HG03175 (cell line): ENCODE results near the gene ZNF76.
"Not testable (repeated sequence)": the region's sequence is repeated elsewhere in the genome, so short reads cannot be mapped to it uniquely, and the experiment has no call there.

Source experiments
- ATAC-seq: cut with Tn5 transposase; IDR thresholded peaks from one replicate; pipeline ENCODE4 v1.9.1; 2021; ENCODE audit warnings: mild to moderate bottlenecking, moderate library complexity; ENCODE audit not compliant: unreplicated experiment

Gene ZNF76

GRCh38 chr6:35297601-35298481, 38.3 kb downstream of the ZNF76 start, which contains the start of gene DEF6:
Gene DEF6 (plus strand): TSS chr6:35297818. CDS start chr6:35297857, 39 bp downstream.
- peak; percentile 81 for ATAC-seq

DNA sequence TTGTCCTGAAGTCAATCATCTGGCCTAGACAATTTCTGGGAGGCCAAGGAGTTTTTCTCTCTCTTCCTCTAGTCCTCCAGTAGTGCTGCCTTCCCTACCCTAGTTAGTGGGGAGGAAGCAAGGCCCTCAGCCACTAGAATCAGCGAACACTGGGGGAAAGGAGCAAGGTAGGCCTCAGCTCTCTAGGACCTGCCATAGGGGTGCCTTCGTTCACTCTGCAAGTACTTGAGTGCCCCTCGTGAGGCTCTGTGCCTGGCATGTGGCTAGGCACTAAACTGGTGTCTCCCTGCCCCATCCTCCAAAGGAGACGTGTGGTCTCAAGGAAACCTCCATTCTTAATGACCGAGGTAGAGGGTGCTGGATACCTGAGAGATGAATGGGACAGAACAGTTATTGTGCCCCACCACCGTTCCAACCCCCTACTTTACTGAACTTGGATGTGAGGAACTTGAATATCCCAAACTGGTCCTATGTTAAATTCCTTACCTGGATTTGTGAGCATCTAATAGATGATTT, 39.1 kb downstream of the ZNF76 start:
- no peak for ATAC-seq

DNA sequence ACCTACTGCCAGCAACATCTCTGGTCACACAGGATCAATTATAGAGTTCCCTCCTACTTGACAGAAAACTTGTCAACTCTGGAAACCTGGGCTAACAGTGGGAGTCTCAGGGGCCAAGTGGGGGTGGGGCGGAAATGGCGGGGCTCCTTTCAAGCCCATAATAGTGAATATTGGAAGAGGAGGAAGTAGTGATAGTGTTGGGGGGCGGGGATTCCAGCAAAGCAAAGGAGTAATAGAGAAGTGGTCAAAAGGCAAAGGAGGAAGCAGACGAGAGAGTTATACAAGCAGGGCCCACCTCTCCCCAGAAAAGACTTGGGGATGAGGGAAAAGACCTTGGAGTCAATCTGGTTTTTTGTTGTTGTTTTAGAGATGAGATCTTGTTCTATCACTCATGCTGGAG, 40.1 kb downstream of the ZNF76 start:
- ATAC-seq = no peak

- ATAC-seq = no peak
These were observed 41.3 kb downstream of the ZNF76 start for GRCh38 chr6:35300848-35301247.

DNA sequence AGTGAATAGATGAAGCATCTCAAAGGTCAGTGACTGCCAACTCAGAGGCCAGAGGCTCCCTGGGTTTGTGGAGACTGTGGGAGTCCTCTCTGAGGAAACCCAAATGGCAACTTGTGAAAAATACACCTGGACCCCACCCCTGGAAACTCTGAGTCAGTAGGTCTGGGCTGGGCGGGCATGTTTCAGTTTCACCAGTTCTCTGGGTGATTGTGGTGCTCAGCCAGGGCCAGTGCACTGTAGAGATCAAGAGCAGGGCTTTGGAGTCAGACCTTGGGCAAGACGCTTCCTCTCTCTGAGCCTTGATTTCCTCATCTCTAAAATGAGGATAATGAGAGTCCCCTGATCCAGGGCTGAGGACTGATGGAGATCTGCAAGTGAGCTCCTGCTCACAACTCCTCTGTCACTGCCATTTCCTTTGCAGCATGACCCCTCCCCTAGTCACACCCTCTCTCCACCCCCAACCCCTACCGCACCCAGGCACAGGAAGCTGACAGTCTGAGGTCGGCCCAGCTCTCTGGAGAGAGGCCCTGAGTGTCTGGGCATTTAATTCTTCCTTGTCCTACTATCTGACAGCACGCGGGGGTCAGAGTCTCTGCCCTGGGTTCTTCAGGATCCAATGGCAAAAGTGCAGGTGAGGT, 43.2 kb downstream of the ZNF76 start:
- ATAC-seq = peak; percentile 80

GRCh38 chr6:35304299-35304698, 44.8 kb downstream of the ZNF76 start:
- no peak for ATAC-seq

- no peak for ATAC-seq
These were observed 45.6 kb downstream of the ZNF76 start for GRCh38 chr6:35305117-35305516.

- not testable (repeated sequence) for ATAC-seq
These were observed 47.6 kb downstream of the ZNF76 start for GRCh38 chr6:35307138-35307537.

GRCh38 chr6:35308543-35308942, 49.0 kb downstream of the ZNF76 start:
- ATAC-seq = not testable (repeated sequence)

GRCh38 chr6:35309611-35310264, 50.2 kb downstream of the ZNF76 start:
- ATAC-seq = no peak

- ATAC-seq = no peak
These were observed 50.8 kb downstream of the ZNF76 start for GRCh38 chr6:35310265-35310831.

DNA sequence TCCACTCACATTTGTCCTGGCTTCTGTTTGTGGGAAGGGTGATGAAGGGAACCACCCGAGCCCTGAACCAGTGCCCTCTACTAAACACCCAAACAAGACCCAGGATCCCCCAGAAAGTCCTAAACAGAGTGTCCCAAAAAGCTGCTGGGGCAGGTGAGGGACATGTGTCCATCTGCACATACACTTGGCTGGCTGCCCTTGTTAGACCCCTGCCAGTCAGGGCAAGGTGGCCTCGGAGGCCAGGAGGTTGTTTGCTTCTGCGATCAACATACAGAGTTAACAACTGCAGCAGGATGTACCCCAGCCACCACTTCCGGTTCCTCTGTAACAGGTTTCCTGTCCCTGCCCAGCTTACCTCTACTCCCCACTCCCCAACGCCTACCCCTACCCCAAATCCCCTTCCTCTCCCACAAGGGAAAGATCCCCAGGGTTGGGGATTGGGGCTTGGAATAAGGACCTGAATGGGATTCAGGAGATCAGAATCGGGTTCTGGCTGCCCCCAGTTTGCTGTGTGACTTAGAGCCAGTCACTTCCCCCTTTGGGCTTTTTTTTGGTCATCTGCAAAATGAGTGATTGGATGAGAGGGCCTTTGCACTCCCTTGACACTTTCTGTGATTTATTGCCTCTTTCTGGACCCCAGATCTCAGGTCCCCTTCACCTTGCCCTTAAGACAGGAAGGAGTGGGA, 52.0 kb downstream of the ZNF76 start:
- peak; percentile 61 for ATAC-seq

GRCh38 chr6:35312076-35312800, 52.7 kb downstream of the ZNF76 start:
- ATAC-seq = no peak

GRCh38 chr6:35312807-35313206, 53.3 kb downstream of the ZNF76 start:
- ATAC-seq = no peak

GRCh38 chr6:35317483-35318195, 58.1 kb downstream of the ZNF76 start:
- no peak for ATAC-seq

DNA sequence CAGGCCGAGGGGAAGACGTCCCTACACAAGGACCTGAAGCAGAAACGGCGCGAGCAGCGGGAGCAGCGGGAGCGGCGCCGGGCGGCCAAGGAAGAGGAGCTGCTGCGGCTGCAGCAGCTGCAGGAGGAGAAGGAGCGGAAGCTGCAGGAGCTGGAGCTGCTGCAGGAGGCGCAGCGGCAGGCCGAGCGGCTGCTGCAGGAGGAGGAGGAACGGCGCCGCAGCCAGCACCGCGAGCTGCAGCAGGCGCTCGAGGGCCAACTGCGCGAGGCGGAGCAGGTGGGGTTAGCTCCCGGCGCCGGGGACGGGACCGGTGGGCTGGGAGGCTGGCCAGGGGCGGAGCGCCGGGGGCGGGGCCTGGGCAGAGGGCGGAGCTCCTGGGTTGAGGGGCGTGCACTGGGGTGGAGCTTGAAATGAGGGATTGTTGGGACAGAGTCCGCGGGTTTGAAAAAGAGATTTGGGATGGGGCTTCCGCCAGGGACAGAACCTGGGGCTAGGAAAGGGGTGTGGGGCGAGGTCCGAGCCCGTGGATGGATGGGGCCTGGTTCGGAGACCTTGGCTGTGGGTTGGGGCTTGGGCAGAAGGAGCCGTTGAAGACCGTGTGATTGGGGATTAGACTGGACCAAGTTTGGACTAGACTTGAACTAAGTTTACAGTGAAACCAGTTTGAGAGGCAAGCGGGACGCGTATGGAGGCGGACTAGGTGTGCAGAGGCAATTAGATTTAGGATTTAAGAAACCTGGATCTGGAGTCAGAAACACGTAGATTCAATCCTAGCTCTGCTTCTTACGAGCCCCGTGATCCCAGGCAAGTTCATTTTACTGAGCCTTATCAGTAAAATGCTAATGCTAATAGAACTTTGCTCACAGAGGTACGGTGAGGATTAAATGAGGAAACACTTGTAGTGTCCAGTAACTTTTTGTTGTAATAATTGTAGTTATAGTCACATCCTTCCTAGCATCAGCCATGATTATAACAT, 58.9 kb downstream of the ZNF76 start:
- no peak for ATAC-seq

GRCh38 chr6:35319346-35320030, 60.0 kb downstream of the ZNF76 start:
- ATAC-seq = no peak

DNA sequence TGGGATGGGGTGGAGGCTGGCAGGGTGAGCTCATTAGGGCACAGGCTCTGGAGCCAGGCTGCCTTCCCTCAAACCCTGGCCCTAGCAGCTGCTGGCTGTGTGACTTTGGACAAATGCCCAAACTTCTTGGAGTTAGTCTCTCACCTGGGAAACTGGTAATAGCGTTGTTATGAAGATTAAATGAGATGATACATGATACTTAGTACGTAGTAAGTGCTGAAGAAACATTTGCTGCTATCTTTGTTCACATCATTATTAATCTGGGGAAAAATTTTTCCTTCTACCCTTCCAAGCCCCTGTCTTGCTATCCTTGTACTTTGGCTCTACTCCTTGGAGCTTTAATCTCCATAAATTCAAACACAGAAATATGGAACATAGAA, 60.5 kb downstream of the ZNF76 start:
- no peak for ATAC-seq
